Hepatocyte (in vitro differentiated cells): ENCODE data around the gene DNM3.

Experiments
- EZH2 ChIP-seq: fragments of 200-600 bp; sonication (generic); IDR thresholded peaks from 2 replicates; pipeline ENCODE4 v1.6.1; 2016; ENCODE audit warnings: antibody characterized with exemption, mild to moderate bottlenecking, borderline replicate concordance
- EZH2phosphoT487 ChIP-seq: fragments of 200-600 bp; sonication (generic); IDR thresholded peaks from one replicate; pipeline ENCODE4 v1.6.1; 2018; ENCODE audit warnings: antibody characterized with exemption, mild to moderate bottlenecking, low read depth, moderate library complexity; ENCODE audit not compliant: unreplicated experiment, severe bottlenecking

DNA sequence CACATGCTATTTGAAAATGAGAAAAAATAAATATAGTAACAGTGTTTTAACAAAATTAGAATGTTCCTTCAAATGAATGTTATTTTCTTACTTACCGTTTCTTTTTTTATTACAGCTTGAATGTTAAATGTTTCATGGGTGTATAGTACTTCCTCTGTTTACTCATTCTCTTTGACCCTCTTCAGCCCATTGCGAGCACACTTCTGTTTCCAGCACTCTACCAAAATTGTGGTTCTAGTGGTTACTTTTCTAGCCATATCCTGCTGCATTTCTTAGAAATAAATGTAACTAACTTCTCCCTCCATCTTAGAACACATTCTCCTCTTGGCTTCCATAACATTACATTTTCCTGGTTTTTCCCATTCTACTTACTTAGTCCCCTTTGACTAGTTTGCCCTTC, 389.2 kb downstream of the DNM3 start:
- TF ChIP-seq EZH2phosphoT487 (no peak), EZH2 (no peak)
